Duodenal mucosa (tissue), 2 donors: ENCODE measurements around the gene TMEM139.
A peak's percentile ranks its signal among the peaks of the same experiment; 100 is the strongest.

Experiments
- H3K27ac ChIP-seq: one replicate; pipeline ENCODE4 v1.7.0; 2013; ENCODE audit warnings: low read depth, low read length
- H3K27me3 ChIP-seq, 2 donors: one replicate each; pipeline ENCODE4 v1.7.0; 2013; ENCODE audit warnings: low read length in 2 of 2, control low read depth in 1 of 2; ENCODE audit not compliant: insufficient read depth in 2 of 2, control insufficient read depth in 1 of 2
- H3K36me3 ChIP-seq, 2 donors: one replicate each; pipeline ENCODE4 v1.7.0; 2013; ENCODE audit warnings: low read length in 2 of 2, control low read depth in 1 of 2; ENCODE audit not compliant: insufficient read depth in 2 of 2, control insufficient read depth in 1 of 2
- H3K4me1 ChIP-seq, 2 donors: one replicate each; pipeline ENCODE4 v1.7.0; 2013; ENCODE audit warnings: low read length in 2 of 2, control low read depth in 1 of 2; ENCODE audit not compliant: insufficient read depth in 2 of 2, control insufficient read depth in 1 of 2
- H3K4me3 ChIP-seq, 2 donors: one replicate each; pipeline ENCODE4 v1.7.0; 2013; ENCODE audit warnings: low read length in 2 of 2, low read depth in 1 of 2
- H3K9ac ChIP-seq, 2 donors: one replicate each; pipeline ENCODE4 v1.7.0; 2013; ENCODE audit warnings: low read length in 2 of 2, low read depth in 1 of 2
- H3K9me3 ChIP-seq, 2 donors: one replicate each; pipeline ENCODE4 v1.7.0; 2013; ENCODE audit warnings: low read length in 2 of 2, control low read depth in 1 of 2; ENCODE audit not compliant: control insufficient read depth in 1 of 2

Gene TMEM139

GRCh38 chr7:143284591-143285469 is at the start of gene TMEM139:
TMEM139 (plus strand) TSS chr7:143284958; CDS start chr7:143285958, 1,000 bp downstream.
- no peaks in the 10 kb centered on the region for H3K9me3 ChIP-seq
- H3K9ac ChIP-seq = peak within 1 kb of the TSS; percentile 43 to 74
- peak within 1 kb of the TSS; percentile 70 to 77 for H3K4me3 ChIP-seq
- H3K27ac ChIP-seq = peak within 1 kb of the TSS; percentile 84
- peaks cover 50 to 52% of the 10 kb centered on the region in 2 donors for H3K4me1 ChIP-seq
- H3K36me3 ChIP-seq = peaks cover 0 to 4% of the 10 kb centered on the region in 2 donors
- H3K27me3 ChIP-seq = no peaks in the 10 kb centered on the region

DNA sequence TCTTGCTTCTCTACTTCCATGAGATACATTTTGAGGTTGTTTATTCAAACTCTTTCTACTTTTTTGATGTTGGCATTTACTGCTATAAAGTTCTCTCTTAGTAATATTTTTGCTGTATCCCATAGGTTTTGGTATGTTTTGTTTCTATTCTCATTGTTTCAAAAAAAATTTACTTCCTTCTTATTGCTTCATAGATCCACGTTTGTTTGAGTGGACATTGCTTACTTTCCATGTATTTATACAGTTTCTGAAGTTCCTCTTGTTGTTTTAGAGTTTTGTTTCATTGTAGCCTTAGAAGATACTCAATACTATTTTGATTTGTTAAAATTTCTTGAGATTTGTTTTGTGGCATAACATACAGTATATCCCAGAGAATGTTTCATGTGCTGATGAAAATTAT is 49.2 kb upstream of the TMEM139 start:
- no peak overlapping the region for H3K4me3 ChIP-seq
- no peaks in the 10 kb centered on the region for H3K27me3 ChIP-seq
- H3K36me3 ChIP-seq = no peaks in the 10 kb centered on the region
- no peak overlapping the region for H3K27ac ChIP-seq
- H3K9ac ChIP-seq = no peak overlapping the region
- peaks cover 0 to 10% of the 10 kb centered on the region in 2 donors for H3K9me3 ChIP-seq
- no peaks in the 10 kb centered on the region for H3K4me1 ChIP-seq

- H3K4me3 ChIP-seq = no peak overlapping the region
- H3K9ac ChIP-seq = no peak overlapping the region
- H3K4me1 ChIP-seq = peaks cover 0 to 3% of the 10 kb centered on the region in 2 donors
- no peak overlapping the region for H3K27ac ChIP-seq
- H3K27me3 ChIP-seq = no peaks in the 10 kb centered on the region
- peaks cover 0 to 10% of the 10 kb centered on the region in 2 donors for H3K9me3 ChIP-seq
- H3K36me3 ChIP-seq = no peaks in the 10 kb centered on the region
Observed at GRCh38 chr7:143236408-143236990, 48.3 kb upstream of the TMEM139 start.

GRCh38 chr7:143237366-143237765 is 47.4 kb upstream of the TMEM139 start:
- no peak overlapping the region for H3K4me3 ChIP-seq
- no peaks in the 10 kb centered on the region for H3K27me3 ChIP-seq
- peaks cover 0 to 3% of the 10 kb centered on the region in 2 donors for H3K4me1 ChIP-seq
- H3K9ac ChIP-seq = no peak overlapping the region
- H3K27ac ChIP-seq = no peak overlapping the region
- peaks cover 0 to 10% of the 10 kb centered on the region in 2 donors for H3K9me3 ChIP-seq
- H3K36me3 ChIP-seq = no peaks in the 10 kb centered on the region

DNA sequence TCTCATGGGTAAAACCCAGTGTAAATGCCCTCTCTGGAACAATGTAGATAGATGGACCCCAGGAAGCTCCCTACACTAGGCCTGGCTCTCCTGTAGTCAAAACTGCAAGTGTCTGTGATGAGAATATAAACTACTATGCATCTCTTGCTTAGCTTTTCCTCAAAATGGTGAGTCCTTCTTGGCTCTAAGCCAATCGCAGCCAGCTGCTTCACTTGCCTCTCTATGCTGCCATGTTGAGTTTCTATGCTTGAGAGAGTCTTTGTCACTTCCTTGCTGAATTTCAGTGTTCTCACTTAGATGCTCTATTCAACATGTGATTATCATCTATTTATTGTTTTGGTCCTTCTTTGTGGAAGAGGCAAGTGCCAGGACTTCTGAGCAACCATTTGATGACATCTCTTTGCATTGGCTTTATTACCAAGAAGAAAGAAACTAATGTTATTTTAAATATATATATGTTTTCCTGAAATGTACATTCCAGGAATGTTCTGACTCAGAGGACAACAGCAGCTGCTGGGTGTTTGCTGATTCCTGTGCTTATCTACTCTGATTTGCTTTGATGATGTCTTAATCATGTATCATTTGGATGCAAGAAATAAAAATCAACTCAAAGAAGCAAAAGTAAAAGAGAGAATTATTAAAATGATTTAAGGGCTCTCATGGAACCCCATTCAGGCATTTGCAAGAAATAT is 46.3 kb upstream of the TMEM139 start:
- H3K9me3 ChIP-seq = peaks cover 0 to 10% of the 10 kb centered on the region in 2 donors
- H3K4me1 ChIP-seq = peaks cover 4 to 6% of the 10 kb centered on the region in 2 donors
- no peak overlapping the region for H3K9ac ChIP-seq
- no peak overlapping the region for H3K4me3 ChIP-seq
- H3K27me3 ChIP-seq = no peaks in the 10 kb centered on the region
- H3K36me3 ChIP-seq = no peaks in the 10 kb centered on the region
- H3K27ac ChIP-seq = no peak overlapping the region

DNA sequence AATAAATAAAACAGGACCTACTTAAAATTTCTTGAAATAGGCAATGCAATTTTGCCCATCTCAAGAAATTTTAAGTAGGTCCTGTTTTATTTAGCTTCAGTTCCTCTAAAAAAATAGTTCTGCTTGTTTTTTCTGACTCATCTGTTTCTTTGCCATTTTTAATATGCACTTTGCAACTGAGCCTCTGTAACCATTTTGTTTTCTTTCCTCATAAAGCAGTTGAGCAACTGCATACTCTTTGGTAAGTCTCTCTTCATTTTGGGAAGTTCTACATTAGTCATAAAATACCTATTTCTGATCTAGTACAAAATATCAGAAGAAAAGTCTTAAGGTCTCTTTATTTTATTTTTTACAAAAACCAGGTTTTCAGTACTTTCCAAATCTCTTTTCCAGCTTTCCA is 44.9 kb upstream of the TMEM139 start:
- Histone ChIP-seq H3K9me3 (peaks cover 0 to 10% of the 10 kb centered on the region in 2 donors), H3K36me3 (no peaks in the 10 kb centered on the region), H3K4me3 (no peak overlapping the region), H3K27ac (no peak overlapping the region), H3K27me3 (no peaks in the 10 kb centered on the region), H3K9ac (no peak overlapping the region), H3K4me1 (peaks cover 16 to 17% of the 10 kb centered on the region in 2 donors)

GRCh38 chr7:143240291-143241168 is 44.2 kb upstream of the TMEM139 start:
- peaks cover 20 to 23% of the 10 kb centered on the region in 2 donors for H3K4me1 ChIP-seq
- no peak overlapping the region for H3K4me3 ChIP-seq
- no peaks in the 10 kb centered on the region for H3K36me3 ChIP-seq
- no peak overlapping the region for H3K9ac ChIP-seq
- peaks cover 0 to 10% of the 10 kb centered on the region in 2 donors for H3K9me3 ChIP-seq
- no peak overlapping the region for H3K27ac ChIP-seq
- no peaks in the 10 kb centered on the region for H3K27me3 ChIP-seq

DNA sequence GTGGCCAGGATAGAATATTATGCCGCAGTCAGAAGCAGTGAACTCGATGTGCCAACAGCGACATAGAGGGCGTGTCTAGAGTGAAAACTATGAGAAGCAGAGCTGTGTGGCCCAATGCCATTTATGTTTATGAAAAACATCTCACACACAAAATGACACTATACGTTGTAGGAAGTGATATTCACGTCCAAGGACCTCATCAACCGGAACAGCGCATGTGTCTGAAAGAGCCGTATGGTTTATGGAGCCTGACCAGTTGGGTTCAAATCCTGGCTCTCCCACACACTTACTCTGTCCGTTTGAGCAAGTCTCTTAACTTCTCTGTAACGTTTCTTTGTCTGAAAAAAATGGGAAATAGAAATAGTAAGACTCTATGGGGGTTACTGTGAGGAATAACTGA is 42.5 kb upstream of the TMEM139 start:
- Histone ChIP-seq H3K36me3 (no peaks in the 10 kb centered on the region), H3K4me3 (no peak overlapping the region), H3K27me3 (no peaks in the 10 kb centered on the region), H3K9ac (no peak overlapping the region), H3K9me3 (no peaks in the 10 kb centered on the region), H3K4me1 (peaks cover 23 to 25% of the 10 kb centered on the region in 2 donors), H3K27ac (no peak overlapping the region)

DNA sequence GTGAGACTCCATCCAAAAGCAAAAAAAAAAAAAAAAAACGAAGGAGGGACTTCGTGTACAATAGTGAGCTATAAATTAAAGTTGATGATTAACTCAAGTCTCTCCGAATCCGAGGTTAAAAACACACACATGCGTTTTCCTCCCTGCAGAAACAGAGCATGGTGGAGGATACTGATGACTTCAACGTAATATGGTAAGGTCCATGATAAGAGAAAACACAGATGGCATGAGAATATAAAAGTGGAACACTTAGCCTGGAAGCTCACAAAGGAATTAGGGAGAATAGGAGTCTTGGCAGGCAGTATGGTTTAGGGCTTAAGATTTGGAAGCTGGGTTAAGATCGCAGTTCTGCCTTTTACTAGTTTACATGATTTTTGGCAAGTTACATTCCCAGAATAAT is 41.6 kb upstream of the TMEM139 start:
- Histone ChIP-seq H3K27ac (no peak overlapping the region), H3K4me3 (peak overlapping the region; percentile 5 to 51), H3K9me3 (no peaks in the 10 kb centered on the region), H3K4me1 (peaks cover 23 to 28% of the 10 kb centered on the region in 2 donors), H3K9ac (no peak overlapping the region), H3K36me3 (no peaks in the 10 kb centered on the region), H3K27me3 (no peaks in the 10 kb centered on the region)
